SK-N-SH (cell line): Measurements from ENCODE around the gene PPP2R3A. TPM values are rescaled to one million over a fixed set of nuclear protein-coding genes. Genes with fewer than 3 reads are reported as not detected.

ENCODE experiments used
- CTCF ChIA-PET: fragments of 300-600, 350-600 bp; formaldehyde crosslinking; extraction: SDS; loops from one replicate; lab custom pipeline; 2021; lab: Yijun Ruan, JAX
- POLR2A ChIA-PET: fragments of 350-600 bp; sonication (Branson Sonifier 250); formaldehyde crosslinking; extraction: SDS; loops from one replicate; lab custom pipeline; 2020; ENCODE audit warnings: antibody characterized with exemption, inconsistent platforms; lab: Yijun Ruan, JAX
- DNase-seq: peaks from one replicate; pipeline ENCODE4 v3.0.0; 2012
- H2AFZ ChIP-seq: fragments of 200-600 bp; sonication (generic); 2 replicates; pipeline ENCODE4 v1.8.1; 2016; ENCODE audit warnings: antibody characterized with exemption, mild to moderate bottlenecking, low read depth
- H3F3A ChIP-seq: fragments of 200-600 bp; sonication (generic); replicated peaks from 2 replicates; pipeline ENCODE3; 2016; ENCODE audit warnings: antibody characterized with exemption, mild to moderate bottlenecking; ENCODE audit not compliant: insufficient read depth
- H3K27ac ChIP-seq, 2 experiments: fragments of 200-500 bp in 1 of 2; fragments of 200-600 bp in 1 of 2; sonication (Bioruptor generic) in 1 of 2; sonication (generic), shearing (Covaris generic) in 1 of 2; 2 replicates each; pipeline versions ENCODE4 v1.5.1 to v1.6.1; 2014 to 2016; ENCODE audit warnings: low read depth in 2 of 2, inconsistent platforms in 1 of 2, low read length in 1 of 2, mild to moderate bottlenecking in 1 of 2, mixed read lengths in 1 of 2
- H3K27me3 ChIP-seq: fragments of 200-600 bp; sonication (generic), shearing (Covaris generic); 2 replicates; pipeline ENCODE4 v1.6.1; 2016; ENCODE audit warnings: mixed run types; ENCODE audit not compliant: insufficient read depth
- H3K36me3 ChIP-seq, 2 experiments: fragments of 200-500 bp in 1 of 2; fragments of 200-600 bp in 1 of 2; sonication (Bioruptor generic) in 1 of 2; sonication (generic) in 1 of 2; replicated peaks in 1 of 2; 2 replicates each; pipeline versions ENCODE3 to v1.5.1; 2014 to 2016; ENCODE audit warnings: low read length in 1 of 2, mild to moderate bottlenecking in 1 of 2; ENCODE audit not compliant: insufficient read depth in 2 of 2, control insufficient read depth in 1 of 2
- H3K4me1 ChIP-seq, 2 experiments: fragments of 200-500 bp in 1 of 2; fragments of 200-600 bp in 1 of 2; sonication (Bioruptor generic) in 1 of 2; sonication (generic), shearing (Covaris generic) in 1 of 2; 2 replicates each; pipeline versions ENCODE4 v1.5.1 to v1.6.1; 2014 to 2016; ENCODE audit warnings: low read depth in 1 of 2, low read length in 1 of 2, mixed run types in 1 of 2; ENCODE audit not compliant: insufficient read depth in 2 of 2, control insufficient read depth in 1 of 2
- H3K4me2 ChIP-seq: fragments of 200-600 bp; sonication (generic), shearing (Covaris generic); 2 replicates; pipeline ENCODE4 v1.6.1; 2017; ENCODE audit warnings: mixed run types
- H3K4me3 ChIP-seq, 2 experiments: fragments of 200-500 bp in 1 of 2; fragments of 200-600 bp in 1 of 2; sonication (Bioruptor generic) in 1 of 2; sonication (generic), shearing (Covaris generic) in 1 of 2; 2 replicates each; pipeline versions ENCODE4 v1.5.1 to v1.8.1; 2014 to 2016; ENCODE audit warnings: low read depth in 2 of 2, inconsistent platforms in 1 of 2, low read length in 1 of 2, mild to moderate bottlenecking in 1 of 2, mixed read lengths in 1 of 2, moderate library complexity in 1 of 2
- H3K79me2 ChIP-seq: fragments of 200-600 bp; sonication (generic); 2 replicates; pipeline ENCODE4 v1.8.1; 2017; ENCODE audit warnings: mild to moderate bottlenecking; ENCODE audit not compliant: insufficient read depth
- H3K9ac ChIP-seq: fragments of 200-600 bp; sonication (generic); 2 replicates; pipeline ENCODE4 v1.6.1; 2017; ENCODE audit warnings: mixed run types
- H3K9me2 ChIP-seq: fragments of 200-600 bp; sonication (generic); 2 replicates; pipeline ENCODE4 v1.6.1; 2017; ENCODE audit warnings: mixed run types
- H3K9me3 ChIP-seq: fragments of 200-600 bp; sonication (generic); 2 replicates; pipeline ENCODE4 v1.6.1; 2017; ENCODE audit warnings: mixed run types, mild to moderate bottlenecking, moderate library complexity
- H4K20me1 ChIP-seq: fragments of 200-600 bp; sonication (generic); 2 replicates; pipeline ENCODE4 v1.6.1; 2017; ENCODE audit warnings: mild to moderate bottlenecking, mixed run types; ENCODE audit not compliant: insufficient read depth
- CHD2 ChIP-seq: fragments of 150-350 bp; IDR thresholded peaks from 2 replicates; pipeline ENCODE4 v1.6.1; 2018; ENCODE audit warnings: low read length; ENCODE audit not compliant: partially characterized antibody
- CTCF ChIP-seq: fragments of 200-600 bp; sonication (generic); IDR thresholded peaks from 2 replicates; pipeline ENCODE4 v1.6.1; 2017; ENCODE audit warnings: antibody characterized with exemption, mild to moderate bottlenecking, moderate library complexity
- EP300 ChIP-seq, 2 experiments: IDR thresholded peaks; 2 replicates each; pipeline versions ENCODE4 v1.4.0 to v1.6.1; 2012; ENCODE audit warnings: borderline replicate concordance in 1 of 2, low read depth in 1 of 2, low read length in 1 of 2
- FOSL2 ChIP-seq: IDR thresholded peaks from 2 replicates; pipeline ENCODE4 v1.4.0; 2012; ENCODE audit warnings: low read depth, mild to moderate bottlenecking, moderate library complexity, borderline replicate concordance
- GABPA ChIP-seq: IDR thresholded peaks from 2 replicates; pipeline ENCODE4 v1.4.0; 2012; ENCODE audit warnings: low read depth, mild to moderate bottlenecking
- GATA2 ChIP-seq: sonication (generic); formaldehyde crosslinking; IDR thresholded peaks from 2 replicates; pipeline ENCODE4 v1.5.0; 2020; ENCODE audit warnings: mild to moderate bottlenecking, missing genetic modification reagents
- MAX ChIP-seq: IDR thresholded peaks from 2 replicates; pipeline ENCODE4 v1.4.0; 2012; ENCODE audit warnings: low read depth
- MEF2A ChIP-seq: IDR thresholded peaks from 2 replicates; pipeline ENCODE4 v1.4.0; 2012; ENCODE audit warnings: low read depth, borderline replicate concordance
- MXI1 ChIP-seq: IDR thresholded peaks from 2 replicates; pipeline ENCODE4 v1.6.1; 2012; ENCODE audit warnings: mild to moderate bottlenecking, low read depth, low read length, improper control_type of control experiment
- NFIC ChIP-seq: IDR thresholded peaks from 2 replicates; pipeline ENCODE4 v1.4.0; 2012; ENCODE audit warnings: borderline replicate concordance
- NRF1 ChIP-seq: IDR thresholded peaks from 2 replicates; pipeline ENCODE4 v1.6.1; 2012; ENCODE audit warnings: low read depth, mild to moderate bottlenecking, low read length
- PBX3 ChIP-seq: IDR thresholded peaks from 2 replicates; pipeline ENCODE4; 2012
- RAD21 ChIP-seq: IDR thresholded peaks from 2 replicates; pipeline ENCODE4 v1.6.1; 2012; ENCODE audit warnings: mild to moderate bottlenecking, low read length
- RCOR1 ChIP-seq: fragments of 150-350 bp; IDR thresholded peaks from 2 replicates; pipeline ENCODE4 v1.6.1; 2017; ENCODE audit warnings: antibody characterized with exemption, low read length
- RFX5 ChIP-seq: IDR thresholded peaks from 2 replicates; pipeline ENCODE4 v1.6.1; 2012; ENCODE audit warnings: mild to moderate bottlenecking, improper control_type of control experiment, low read length
- RXRA ChIP-seq: IDR thresholded peaks from 2 replicates; pipeline ENCODE4 v1.4.0; 2012; ENCODE audit warnings: low read depth, mild to moderate bottlenecking, borderline replicate concordance
- SMC3 ChIP-seq: IDR thresholded peaks from 2 replicates; pipeline ENCODE4 v1.6.1; 2012; ENCODE audit warnings: low read depth, low read length, improper control_type of control experiment
- TAF1 ChIP-seq: IDR thresholded peaks from 2 replicates; pipeline ENCODE4 v1.6.1; 2012; ENCODE audit warnings: low read depth, mild to moderate bottlenecking, low read length, moderate library complexity, borderline replicate concordance
- TCF12 ChIP-seq: IDR thresholded peaks from 2 replicates; pipeline ENCODE4 v1.4.0; 2012
- USF2 ChIP-seq: fragments of 150-350 bp; IDR thresholded peaks from 2 replicates; pipeline ENCODE4 v1.6.1; 2017; ENCODE audit warnings: antibody characterized with exemption, low read length, low read depth, borderline replicate concordance
- ZBTB33 ChIP-seq: IDR thresholded peaks from 2 replicates; pipeline ENCODE4 v1.4.0; 2012; ENCODE audit warnings: low read depth, borderline replicate concordance
- WGBS: methylation state at CpG from one replicate; pipeline ENCODE4 v1.1.6; 2017; ENCODE audit warnings: low lambda C conversion rate; 5-methylcytosine and 5-hydroxymethylcytosine counted together
- polyA plus RNA-seq, 3 experiments: library from polyadenylated mRNA; depleted of rRNA; stranded (reverse); fragments of >200 nt; gene quantifications; 2 replicates each; pipeline ENCODE4 v1.2.3, GENCODE V29; 2012

PPP2R3A gene
- polyA plus RNA-seq, 1 of the 3 experiments (the other 2 are of a cell fraction), result 3.9 TPM

- H3K27ac ChIP-seq, result no peak overlapping the region
- CTCF ChIA-PET, result no interaction called here
- no peak overlapping the region for H3K9ac ChIP-seq
- TF ChIP-seq RAD21, result no peak
- TF ChIP-seq CTCF, result no peak
- no peak for TF ChIP-seq NFIC
- TF ChIP-seq, all 33 proteins: peak for 0
- DNase-seq, result no peak
- 94% methylated on average over 4 of the region's 4 CpGs for WGBS
- no peaks in the 10 kb centered on the region for H3K79me2 ChIP-seq
- no peaks in the 10 kb centered on the region for H3K9me2 ChIP-seq
- POLR2A ChIA-PET, result no interaction called here
- no peaks in the 10 kb centered on the region for H3K27me3 ChIP-seq
- H3K4me3 ChIP-seq, result no peak overlapping the region
- H3K4me1 ChIP-seq, result no peaks in the 10 kb centered on the region; a peak in 1 of 4 replicates
- peaks cover 18 to 67% of the 10 kb centered on the region in 2 experiments for H3K36me3 ChIP-seq
- H3K9me3 ChIP-seq, result no peaks in the 10 kb centered on the region
- H4K20me1 ChIP-seq, result no peaks in the 10 kb centered on the region
- H3K4me2 ChIP-seq, result no peak overlapping the region
- H3F3A ChIP-seq, result peaks cover 4% of the 10 kb centered on the region
- H2AFZ ChIP-seq, result no peak overlapping the region
Observed at GRCh38 chr3:136093771-136094170, 128.2 kb downstream of the PPP2R3A start.

- Histone ChIP-seq H3K4me3 (no peak overlapping the region), H3K27ac (no peak overlapping the region), H2AFZ (no peak overlapping the region), H3K27me3 (no peaks in the 10 kb centered on the region), H3K36me3 (peaks cover 18 to 41% of the 10 kb centered on the region in 2 experiments), H3K4me2 (no peak overlapping the region), H3K9me2 (no peaks in the 10 kb centered on the region), H3F3A (peaks cover 4% of the 10 kb centered on the region), H3K4me1 (no peaks in the 10 kb centered on the region), H3K9ac (no peak overlapping the region), H3K9me3 (no peaks in the 10 kb centered on the region), H4K20me1 (no peaks in the 10 kb centered on the region), H3K79me2 (no peaks in the 10 kb centered on the region)
- DNase-seq, result no peak
- TF ChIP-seq RFX5 (no peak), EP300 (IDR thresholded peaks at IDR 0.05; ENCODE audit: borderline replicate concordance in 1 of 2, low read depth in 1 of 2, low read length in 1 of 2) (no peak), CHD2 (no peak), TCF12 (no peak), NRF1 (no peak), GATA2 (CRISPR knock-in tag) (no peak), RAD21 (no peak), MAX (no peak), ZBTB33 (no peak), FOSL2 (no peak), RCOR1 (no peak), MEF2A (no peak), NFIC (no peak), PBX3 (no peak), USF2 (no peak), SMC3 (no peak), GABPA (no peak), TAF1 (no peak), MXI1 (no peak), RXRA (no peak)
- POLR2A ChIA-PET, result no interaction called here
- CTCF ChIA-PET, result no interaction called here
- WGBS, result 91% methylated on average over 4 of the region's 4 CpGs
Observed at GRCh38 chr3:136105044-136105443, 139.5 kb downstream of the PPP2R3A start.
